Breast epithelium (tissue), 3 donors: ENCODE data around the gene FAM170B.

Experiments
- POLR2A ChIP-seq: fragments of 450-650 bp; IDR thresholded peaks from one replicate; pipeline ENCODE4 v1.6.1; 2016; ENCODE audit warnings: antibody characterized with exemption, mild to moderate bottlenecking, moderate library complexity
- TF ChIP-seq, protein P1 (sequence below), 3 donors: fragments of 450-650 bp; IDR thresholded peaks; one replicate each; pipeline ENCODE4 v1.5.1; 2016 to 2017; ENCODE audit warnings: antibody characterized with exemption in 3 of 3, mild to moderate bottlenecking in 3 of 3, moderate library complexity in 3 of 3

DNA sequence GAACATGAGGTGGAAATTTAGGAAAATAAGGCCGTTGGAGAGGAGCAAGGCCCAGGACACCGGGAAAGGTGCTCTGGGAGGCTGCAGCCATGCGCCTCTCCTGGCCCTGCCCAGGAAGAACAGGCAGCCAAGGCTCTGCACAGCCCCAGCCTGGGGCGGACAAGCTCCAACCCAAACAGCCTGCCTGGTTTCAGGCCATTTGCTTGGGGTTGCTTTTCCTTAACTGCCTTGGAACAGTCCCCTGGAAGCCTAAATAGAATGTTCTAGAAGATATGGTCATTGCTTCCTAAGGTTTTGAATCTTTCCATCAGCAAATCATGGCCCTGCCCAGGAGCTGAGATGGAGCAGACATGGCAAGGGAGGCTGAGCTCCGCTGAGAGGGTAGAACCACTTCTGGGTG is 29.5 kb downstream of the FAM170B start:
- TF ChIP-seq, protein P1, sequence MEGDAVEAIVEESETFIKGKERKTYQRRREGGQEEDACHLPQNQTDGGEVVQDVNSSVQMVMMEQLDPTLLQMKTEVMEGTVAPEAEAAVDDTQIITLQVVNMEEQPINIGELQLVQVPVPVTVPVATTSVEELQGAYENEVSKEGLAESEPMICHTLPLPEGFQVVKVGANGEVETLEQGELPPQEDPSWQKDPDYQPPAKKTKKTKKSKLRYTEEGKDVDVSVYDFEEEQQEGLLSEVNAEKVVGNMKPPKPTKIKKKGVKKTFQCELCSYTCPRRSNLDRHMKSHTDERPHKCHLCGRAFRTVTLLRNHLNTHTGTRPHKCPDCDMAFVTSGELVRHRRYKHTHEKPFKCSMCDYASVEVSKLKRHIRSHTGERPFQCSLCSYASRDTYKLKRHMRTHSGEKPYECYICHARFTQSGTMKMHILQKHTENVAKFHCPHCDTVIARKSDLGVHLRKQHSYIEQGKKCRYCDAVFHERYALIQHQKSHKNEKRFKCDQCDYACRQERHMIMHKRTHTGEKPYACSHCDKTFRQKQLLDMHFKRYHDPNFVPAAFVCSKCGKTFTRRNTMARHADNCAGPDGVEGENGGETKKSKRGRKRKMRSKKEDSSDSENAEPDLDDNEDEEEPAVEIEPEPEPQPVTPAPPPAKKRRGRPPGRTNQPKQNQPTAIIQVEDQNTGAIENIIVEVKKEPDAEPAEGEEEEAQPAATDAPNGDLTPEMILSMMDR (IDR thresholded peaks at IDR 0.05), result no peak
- TF ChIP-seq POLR2A, result no peak
